Testis (tissue), 2 donors: ENCODE measurements around the gene PARP1.

Experiments
- CTCF ChIP-seq, 3 experiments: fragments of 450-650 bp in 2 of 3; fragments of 200-600 bp in 1 of 3; sonication (generic) in 1 of 3; IDR thresholded peaks; one replicate each; pipeline ENCODE4 v1.5.1; 2016 to 2019; ENCODE audit warnings: antibody characterized with exemption in 3 of 3, mild to moderate bottlenecking in 2 of 3, moderate library complexity in 1 of 3
- POLR2A ChIP-seq: fragments of 450-650 bp; IDR thresholded peaks from one replicate; pipeline ENCODE4 v1.6.1; 2017; ENCODE audit warnings: antibody characterized with exemption, mild to moderate bottlenecking, moderate library complexity

- no peak for TF ChIP-seq CTCF (IDR thresholded peaks at IDR 0.05)
- no peak for TF ChIP-seq POLR2A
These were observed 41.9 kb upstream of the PARP1 start for GRCh38 chr1:226449823-226450222.
